Tibial artery (tissue), 4 donors: ENCODE data around the gene DYRK1A.

Experiments used
- DNase-seq, 2 donors: peaks; one replicate each; pipeline ENCODE4 v3.0.0-alpha.2; 2019
- H3K27ac ChIP-seq, 2 donors: fragments of 200-600 bp; sonication (generic) in 1 of 2; 1 replicate in 1 of 2; 2 replicates in 1 of 2; pipeline ENCODE4 v1.5.1; 2018 to 2019; ENCODE audit warnings: mild to moderate bottlenecking in 1 of 2
- H3K27me3 ChIP-seq, 2 donors: fragments of 200-600 bp; sonication (generic) in 1 of 2; one replicate each; pipeline versions ENCODE4 v1.5.1 to v1.6.0; 2016 to 2019
- H3K36me3 ChIP-seq, 3 donors: fragments of 200-600 bp; sonication (generic) in 2 of 3; one replicate each; pipeline ENCODE4 v1.5.1; 2016 to 2019; ENCODE audit warnings: mild to moderate bottlenecking in 2 of 3
- H3K4me1 ChIP-seq, 4 donors: fragments of 200-600 bp; sonication (generic) in 2 of 4; 1 replicate in 3 of 4; 2 replicates in 1 of 4; pipeline ENCODE4 v1.5.1; 2016 to 2019
- H3K4me3 ChIP-seq, 2 donors: fragments of 200-600 bp; sonication (generic) in 1 of 2; 1 replicate in 1 of 2; 2 replicates in 1 of 2; pipeline ENCODE4 v1.5.1; 2018 to 2019; ENCODE audit warnings: mild to moderate bottlenecking in 2 of 2
- H3K9me3 ChIP-seq, 3 donors: fragments of 200-600 bp; sonication (generic) in 1 of 3; one replicate each; pipeline ENCODE4 v1.5.1; 2016 to 2019
- CTCF ChIP-seq, 2 experiments: fragments of 200-600 bp in 1 of 2; fragments of 450-650 bp in 1 of 2; IDR thresholded peaks; one replicate each; pipeline ENCODE4 v1.5.1; 2017 to 2019; ENCODE audit warnings: antibody characterized with exemption in 2 of 2, mild to moderate bottlenecking in 1 of 2, moderate library complexity in 1 of 2
- intact Hi-C: fragments of 100-400 bp; cut with DNase I; formaldehyde crosslinking; loops from one replicate; pipeline ENCODE4 v1.15.0; 2023; ENCODE audit warnings: low total_unique reads

DYRK1A gene

GRCh38 chr21:37568916-37569315 is 202.3 kb downstream of the DYRK1A start:
- Histone ChIP-seq H3K36me3 (no peaks in the 10 kb centered on the region), H3K4me3 (no peak overlapping the region), H3K4me1 (peaks cover 0 to 15% (median 10%) of the 10 kb centered on the region in 4 donors), H3K27me3 (no peaks in the 10 kb centered on the region), H3K9me3 (no peaks in the 10 kb centered on the region), H3K27ac (no peak overlapping the region)
- no peak for TF ChIP-seq CTCF (IDR thresholded peaks at IDR 0.05)
- no peak for DNase-seq
- intact Hi-C loops: loop anchor here (10.0 kb wide), 1 partner anchor 1606 kb away; no protein-coding TSS in a partner anchor

- Histone ChIP-seq H3K9me3 (no peaks in the 10 kb centered on the region), H3K36me3 (no peaks in the 10 kb centered on the region), H3K27me3 (no peaks in the 10 kb centered on the region), H3K27ac (no peak overlapping the region), H3K4me1 (no peaks in the 10 kb centered on the region), H3K4me3 (no peak overlapping the region)
- no peak for DNase-seq
- no peak for TF ChIP-seq CTCF (IDR thresholded peaks at IDR 0.05)
- intact Hi-C loops: no loop called here
Observed at GRCh38 chr21:37571442-37571841, 204.9 kb downstream of the DYRK1A start.

- no peak for TF ChIP-seq CTCF (IDR thresholded peaks at IDR 0.05)
- intact Hi-C loops: no loop called here
- H3K4me3 ChIP-seq: no peak overlapping the region
- no peak overlapping the region for H3K27ac ChIP-seq
- no peak for DNase-seq
- H3K4me1 ChIP-seq: no peaks in the 10 kb centered on the region
- no peaks in the 10 kb centered on the region for H3K36me3 ChIP-seq
- peaks cover 0 to 16% (median 3%) of the 10 kb centered on the region in 3 donors for H3K9me3 ChIP-seq
- no peaks in the 10 kb centered on the region for H3K27me3 ChIP-seq
Observed at GRCh38 chr21:37574316-37574715, 207.7 kb downstream of the DYRK1A start.

- Histone ChIP-seq H3K9me3 (peaks cover 0 to 17% (median 3%) of the 10 kb centered on the region in 3 donors), H3K27me3 (no peaks in the 10 kb centered on the region), H3K4me1 (no peaks in the 10 kb centered on the region), H3K27ac (no peak overlapping the region), H3K36me3 (no peaks in the 10 kb centered on the region), H3K4me3 (no peak overlapping the region)
- DNase-seq: no peak
- no peak for TF ChIP-seq CTCF (IDR thresholded peaks at IDR 0.05)
- intact Hi-C loops: no loop called here
Observed at GRCh38 chr21:37574751-37575150, 208.2 kb downstream of the DYRK1A start.

GRCh38 chr21:37575580-37575979 is 209.0 kb downstream of the DYRK1A start:
- intact Hi-C loops: no loop called here

More at GRCh38 chr21:37575580-37575979, 209.0 kb downstream of the DYRK1A start:
- Histone ChIP-seq H3K9me3 (peaks cover 0 to 17% (median 3%) of the 10 kb centered on the region in 3 donors), H3K27ac (no peak overlapping the region), H3K4me3 (no peak overlapping the region), H3K4me1 (no peaks in the 10 kb centered on the region), H3K36me3 (no peaks in the 10 kb centered on the region), H3K27me3 (no peaks in the 10 kb centered on the region)
- TF ChIP-seq CTCF (IDR thresholded peaks at IDR 0.05): no peak
- no peak for DNase-seq
